ENCODE results near the gene SRF. TPM values are rescaled to one million over a fixed set of nuclear protein-coding genes. Genes with fewer than 3 reads are reported as not detected.

Gene SRF
- total RNA-seq, 1 experiment from 2014 or later: 26.5 TPM

DNA sequence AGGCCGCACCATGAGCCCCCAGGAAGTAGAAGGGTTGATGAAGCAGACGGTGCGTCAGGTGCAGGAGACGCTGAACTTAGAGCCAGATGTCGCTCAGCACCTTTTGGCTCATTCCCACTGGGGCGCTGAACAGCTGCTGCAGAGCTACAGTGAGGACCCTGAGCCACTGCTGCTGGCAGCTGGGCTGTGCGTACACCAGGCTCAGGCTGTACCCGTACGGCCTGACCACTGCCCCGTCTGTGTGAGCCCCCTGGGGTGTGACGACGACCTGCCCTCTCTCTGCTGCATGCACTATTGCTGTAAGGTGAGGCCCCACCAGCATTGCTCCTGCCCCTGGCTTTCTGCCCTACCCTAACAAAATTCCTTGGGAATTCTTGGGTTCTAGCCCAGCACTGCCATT lies 45.1 kb downstream of the SRF start:
- no peak for DNase-seq (ENCODE audit: low read depth)

DNA sequence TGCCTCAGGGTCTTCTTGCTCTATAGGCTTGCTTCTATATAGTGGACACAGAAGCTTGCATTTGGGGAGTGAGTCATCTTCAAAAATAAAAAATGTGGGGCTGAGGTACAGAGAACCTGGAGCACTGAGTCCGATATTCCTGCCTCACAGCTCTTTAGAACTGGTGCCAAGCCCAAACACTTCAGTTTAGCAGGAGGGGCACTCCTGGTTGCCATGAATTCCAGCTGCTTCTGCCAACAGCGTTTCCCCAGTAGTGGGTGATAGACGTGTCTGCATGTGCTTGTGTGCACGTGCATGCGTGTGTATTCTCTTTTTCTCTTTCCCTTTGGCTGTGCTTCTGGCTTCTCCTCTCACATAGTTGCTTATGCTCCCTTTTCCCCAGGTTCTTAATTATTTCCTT lies 46.3 kb downstream of the SRF start:
- DNase-seq (ENCODE audit: low read depth): no peak

DNA sequence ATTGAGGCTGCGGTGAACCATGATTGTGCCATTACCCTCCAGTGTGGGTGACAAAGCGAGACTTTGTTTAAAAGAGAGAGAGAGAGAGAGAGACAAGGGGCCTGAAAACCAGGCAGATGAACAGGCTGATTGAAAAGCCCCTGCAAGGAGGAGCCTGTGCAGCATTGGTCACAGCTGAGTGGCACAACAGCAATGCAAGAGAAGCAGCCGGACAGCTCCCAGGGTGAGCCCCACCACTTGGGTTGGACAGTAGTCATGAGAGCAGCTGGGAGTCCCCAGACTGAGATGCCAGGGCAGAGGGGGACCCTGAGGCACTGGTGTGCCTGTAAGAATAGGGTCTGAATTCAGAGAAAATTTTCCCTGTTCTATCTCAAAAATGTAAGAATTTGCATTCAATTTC lies 48.0 kb downstream of the SRF start:
- no peak for DNase-seq (ENCODE audit: low read depth)

DNA sequence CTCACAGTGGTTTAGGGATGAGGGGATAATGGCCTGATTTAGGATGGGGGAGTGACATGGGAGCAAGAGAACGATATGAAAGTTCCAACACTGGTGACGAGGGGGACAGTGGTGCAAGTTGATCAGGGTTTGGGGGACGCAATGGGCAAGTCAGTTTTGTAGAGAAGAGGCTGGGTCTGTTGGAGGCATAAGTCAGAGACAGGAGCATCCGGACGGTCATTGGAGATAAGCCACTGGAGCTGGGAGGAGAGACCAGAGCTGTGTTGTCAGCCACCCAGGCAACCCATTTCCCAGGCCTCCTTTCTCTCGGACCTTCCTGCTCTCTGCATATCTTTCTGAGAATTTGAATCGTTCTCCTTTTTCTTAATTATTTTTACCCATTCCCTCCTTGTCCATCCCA lies 48.7 kb downstream of the SRF start:
- no peak for DNase-seq (ENCODE audit: low read depth)

DNA sequence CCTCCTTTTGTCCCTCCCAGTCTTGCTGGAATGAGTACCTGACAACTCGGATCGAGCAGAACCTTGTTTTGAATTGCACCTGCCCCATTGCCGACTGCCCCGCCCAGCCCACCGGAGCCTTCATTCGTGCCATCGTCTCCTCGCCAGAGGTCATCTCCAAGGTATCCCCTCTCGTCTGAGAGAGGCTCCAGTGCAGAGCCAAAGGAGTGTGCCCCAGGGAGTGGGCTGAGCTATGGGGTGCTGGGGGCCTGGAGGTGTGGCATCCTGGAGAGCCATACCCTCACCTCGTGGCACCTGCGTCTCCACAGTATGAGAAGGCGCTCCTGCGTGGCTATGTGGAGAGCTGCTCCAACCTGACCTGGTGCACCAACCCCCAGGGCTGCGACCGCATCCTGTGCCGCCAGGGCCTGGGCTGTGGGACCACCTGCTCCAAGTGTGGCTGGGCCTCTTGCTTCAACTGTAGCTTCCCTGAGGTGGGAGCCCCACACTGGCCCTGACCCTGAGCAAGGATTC lies 49.4 kb downstream of the SRF start:
- DNase-seq (ENCODE audit: low read depth): no peak

DNA sequence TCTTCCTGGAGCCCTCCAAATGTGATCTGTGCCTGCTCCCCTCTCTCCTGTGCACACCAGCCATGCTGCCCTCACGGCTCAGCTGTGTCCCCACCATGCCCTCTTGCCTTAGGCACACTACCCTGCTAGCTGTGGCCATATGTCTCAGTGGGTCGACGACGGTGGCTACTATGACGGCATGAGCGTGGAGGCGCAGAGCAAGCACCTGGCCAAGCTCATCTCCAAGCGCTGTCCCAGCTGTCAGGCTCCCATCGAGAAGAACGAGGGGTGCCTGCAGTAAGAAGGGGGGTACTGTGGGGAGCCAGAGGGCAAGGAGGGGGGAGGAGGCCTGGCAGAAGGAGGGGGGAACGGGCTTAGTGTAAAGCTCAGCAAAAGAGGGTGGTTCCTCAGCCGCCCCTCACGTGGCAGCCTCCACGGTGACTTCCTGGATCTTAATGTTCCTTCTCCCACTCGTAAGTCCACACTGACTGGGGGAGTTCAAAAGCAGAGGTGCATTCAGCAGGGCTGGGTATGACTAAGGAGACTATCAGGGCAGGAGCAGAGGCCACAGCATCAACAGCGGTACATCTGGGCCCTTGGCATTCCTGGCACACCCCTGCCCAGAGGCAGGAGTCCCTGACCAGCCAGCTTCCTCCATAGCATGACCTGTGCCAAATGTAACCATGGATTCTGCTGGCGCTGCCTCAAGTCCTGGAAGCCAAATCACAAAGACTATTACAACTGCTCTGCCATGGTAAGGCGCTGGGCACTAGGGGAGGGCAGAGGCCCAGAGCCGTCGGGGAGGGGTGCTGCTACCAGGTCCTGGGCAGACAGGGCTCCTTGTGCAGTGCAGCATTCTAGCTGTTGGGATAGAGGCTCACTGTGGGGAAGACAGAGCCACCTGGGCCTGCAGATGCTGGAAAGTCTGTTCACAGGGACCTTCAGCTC lies 50.2 kb downstream of the SRF start:
- peak; percentile 50 for DNase-seq (ENCODE audit: low read depth)

DNA sequence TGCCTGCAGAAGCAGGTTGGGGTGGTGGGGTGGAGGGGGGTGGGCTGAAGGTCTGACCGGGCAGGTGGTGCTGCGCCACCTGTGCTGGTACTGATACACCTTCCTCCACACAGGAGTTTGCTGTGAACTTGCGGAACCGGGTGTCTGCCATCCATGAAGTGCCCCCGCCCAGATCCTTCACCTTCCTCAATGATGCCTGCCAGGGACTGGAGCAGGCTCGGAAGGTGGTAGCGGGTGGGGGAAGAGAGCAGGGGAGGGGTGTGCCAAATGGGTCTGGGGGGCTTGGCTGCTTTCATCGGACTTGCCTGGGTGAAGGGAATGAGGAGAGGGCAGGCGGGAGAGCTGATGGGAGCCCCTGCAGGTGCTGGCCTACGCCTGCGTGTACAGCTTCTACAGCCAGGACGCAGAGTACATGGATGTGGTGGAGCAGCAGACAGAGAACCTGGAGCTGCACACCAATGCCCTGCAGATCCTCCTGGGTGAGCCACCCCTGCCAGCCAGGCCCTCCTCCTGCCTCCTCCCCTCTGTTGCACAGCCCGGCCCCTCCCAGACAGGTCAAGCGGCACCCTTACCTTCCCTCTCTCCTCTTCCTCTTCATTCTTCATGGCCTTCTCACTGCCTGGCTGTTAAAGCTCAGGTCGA lies 51.5 kb downstream of the SRF start:
- no peak for DNase-seq (ENCODE audit: low read depth)

DNA sequence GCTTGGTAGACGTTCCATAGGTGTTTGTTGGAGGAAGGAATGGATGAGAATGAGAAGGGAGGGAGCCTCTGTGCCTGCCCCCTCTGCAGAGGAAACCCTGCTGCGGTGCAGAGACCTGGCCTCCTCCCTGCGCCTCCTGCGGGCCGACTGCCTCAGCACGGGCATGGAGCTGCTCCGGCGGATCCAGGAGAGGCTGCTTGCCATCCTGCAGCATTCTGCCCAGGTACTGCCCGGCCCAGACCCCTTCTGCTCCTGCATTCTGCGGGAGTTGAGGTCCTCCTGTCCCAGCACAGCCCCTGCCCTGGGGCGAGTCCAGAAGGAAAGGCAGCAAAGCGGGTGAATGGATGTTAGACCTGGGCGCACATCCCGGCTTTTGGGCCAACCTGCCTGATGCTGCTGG lies 52.1 kb downstream of the SRF start:
- DNase-seq (ENCODE audit: low read depth): no peak

DNA sequence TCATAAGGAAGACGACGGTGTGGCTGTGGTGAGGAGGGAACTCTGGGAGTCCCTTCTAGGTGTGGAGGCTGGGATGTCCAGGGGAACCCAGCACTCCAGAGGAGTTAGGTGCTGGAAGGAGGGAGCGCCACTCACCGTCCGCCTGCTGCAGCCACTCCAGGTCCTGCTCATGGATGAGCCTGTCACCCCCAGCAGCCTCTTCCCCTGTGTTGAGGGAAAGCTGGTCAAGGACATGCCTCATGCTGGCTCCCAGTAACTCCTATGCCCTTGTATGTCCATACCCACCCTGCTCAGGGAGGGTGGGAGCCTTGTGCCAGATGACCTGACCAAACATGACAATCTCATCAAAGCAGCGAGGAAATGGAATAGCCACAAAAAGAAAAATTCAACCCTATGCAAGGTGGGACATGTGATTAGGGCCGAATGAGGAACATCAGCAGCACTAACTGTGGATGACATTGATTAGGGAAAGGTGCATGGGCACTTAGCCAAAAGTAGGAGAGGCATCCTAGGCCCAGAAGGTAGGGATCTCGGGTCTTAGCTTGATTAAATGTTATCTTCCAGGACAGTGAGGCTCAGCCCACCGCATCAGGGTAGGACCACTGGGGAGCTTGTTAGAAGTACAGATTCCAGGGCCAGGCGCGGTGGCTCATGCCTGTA lies 55.3 kb downstream of the SRF start:
- DNase-seq (ENCODE audit: low read depth): no peak

DNA sequence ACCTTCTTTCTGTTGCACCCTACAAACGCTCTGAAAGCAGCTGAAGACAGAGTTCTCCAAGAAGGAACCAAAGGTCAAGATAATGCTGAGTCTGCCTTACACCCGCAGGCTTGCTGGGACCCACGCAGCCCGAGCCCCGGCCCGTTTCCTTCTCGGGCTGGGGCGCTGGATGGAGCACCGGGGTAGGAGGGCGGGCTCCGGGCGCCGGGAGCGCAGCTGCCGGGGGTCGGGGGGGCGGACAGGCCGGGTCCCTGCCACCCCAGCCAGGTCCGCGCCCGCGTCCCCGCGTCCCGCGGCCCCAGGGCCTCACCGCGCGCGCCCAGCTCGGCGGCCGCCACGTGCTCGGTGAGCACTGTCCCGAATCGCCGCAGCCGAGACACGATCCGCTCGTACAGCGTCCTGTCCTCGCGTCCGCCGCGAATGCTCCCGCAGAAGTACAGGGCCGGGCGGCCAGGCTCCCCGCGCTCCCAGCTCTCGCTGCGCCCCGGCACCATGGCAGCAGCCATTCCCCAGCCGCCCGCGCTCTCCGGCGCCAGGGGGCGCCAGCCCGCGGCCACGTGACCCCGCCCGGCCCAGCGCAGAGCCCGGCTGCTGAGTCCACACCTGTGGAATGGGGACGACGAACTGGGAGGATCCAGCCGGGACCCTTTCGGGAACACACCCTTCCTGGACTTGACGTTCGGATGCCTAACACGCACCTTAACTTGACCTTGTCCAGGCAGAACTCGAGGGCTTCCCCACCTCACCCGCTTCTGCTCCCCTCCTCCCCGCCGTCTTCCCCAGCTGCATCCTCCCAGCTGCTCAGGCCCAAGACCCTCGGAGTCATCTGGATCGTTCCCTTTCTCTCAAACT lies 58.1 kb downstream of the SRF start, which contains the start of gene DNPH1:
Gene DNPH1 (minus strand): TSS at position 531 of the 852 bp plus-strand sequence. CDS start 25 bp downstream, at position 506.
- peak; percentile 62 for DNase-seq (ENCODE audit: low read depth)

DNA sequence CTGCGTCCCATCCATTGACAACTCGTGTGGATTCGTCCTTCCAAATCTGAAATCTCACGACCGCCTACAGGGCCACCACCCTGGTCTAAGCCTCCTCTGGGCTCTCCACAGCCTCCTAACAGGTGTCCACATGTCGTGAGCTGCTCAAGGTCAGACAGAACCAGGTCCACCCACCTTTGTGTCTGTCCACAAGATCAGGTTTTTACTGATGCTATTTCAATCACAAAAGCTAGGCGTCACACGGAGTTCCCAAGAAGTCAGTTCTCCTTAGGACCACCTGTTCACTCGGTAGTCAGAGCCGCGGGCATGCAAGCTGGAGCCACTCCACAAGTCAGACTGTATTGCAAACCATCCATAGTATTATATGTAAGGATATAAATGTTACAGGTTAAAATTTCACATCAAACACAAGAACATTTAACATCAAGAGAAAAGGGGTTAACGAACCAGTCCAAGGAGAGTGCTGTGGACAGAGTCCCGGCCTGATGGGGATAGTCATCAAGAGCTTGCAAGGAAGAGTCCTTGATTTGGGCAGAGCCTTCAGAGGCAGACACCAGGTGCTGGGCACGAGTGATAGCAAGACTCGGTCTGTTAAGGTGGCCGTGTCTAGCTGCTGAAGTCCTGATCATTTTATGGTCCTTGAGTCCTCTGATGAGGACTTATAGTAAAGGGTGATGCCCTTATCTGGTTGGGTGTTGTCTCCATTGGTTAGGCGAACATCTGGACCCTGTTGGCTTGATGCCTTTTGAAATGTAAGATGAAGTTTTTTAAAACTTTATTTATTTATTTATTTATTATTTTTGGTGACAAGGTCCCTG lies 58.9 kb downstream of the SRF start:
- DNase-seq (ENCODE audit: low read depth): no peak

DNA sequence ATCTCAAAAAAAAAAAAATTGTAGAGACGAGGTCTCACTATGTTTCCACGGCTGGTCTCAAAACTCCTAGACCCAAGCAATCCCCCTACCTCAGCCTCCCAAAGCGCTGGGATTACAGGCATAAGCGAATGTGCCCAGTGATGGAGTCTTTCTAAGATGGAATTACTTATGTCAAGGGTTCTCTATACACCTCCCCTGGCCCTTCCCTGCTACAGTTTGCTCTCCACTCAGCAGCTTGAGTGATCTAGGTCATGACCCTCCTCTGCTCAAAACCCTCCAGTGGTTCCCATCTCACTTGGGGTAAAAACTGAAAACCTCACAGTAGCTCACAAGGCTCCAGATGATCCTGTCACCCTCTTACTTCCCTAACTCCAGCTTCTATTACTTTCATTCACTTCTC lies 60.0 kb downstream of the SRF start:
- DNase-seq (ENCODE audit: low read depth): no peak

Other genes with a start within 250 kb of the SRF start
- gene CNPY3, start 241.8 kb upstream of the SRF start, total RNA-seq (2014; rRNA removed; shearing (Covaris generic)): 58.0 and 78.3 TPM in 2 replicates
- 0.54 TPM in 1 of 2 replicates, not detected in the other for gene GNMT, start 210.5 kb upstream of the SRF start, total RNA-seq (2014; rRNA removed; shearing (Covaris generic))
- gene PEX6, start 192.1 kb upstream of the SRF start, total RNA-seq (2014; rRNA removed; shearing (Covaris generic)): 13.8 and 14.2 TPM in 2 replicates
- 66.6 and 94.2 TPM in 2 replicates for gene PPP2R5D, start 186.7 kb upstream of the SRF start, total RNA-seq (2014; rRNA removed; shearing (Covaris generic))
- 172 and 224 TPM in 2 replicates for gene MEA1, start 157.3 kb upstream of the SRF start, total RNA-seq (2014; rRNA removed; shearing (Covaris generic))
- gene KLHDC3, start 157.0 kb upstream of the SRF start, total RNA-seq (2014; rRNA removed; shearing (Covaris generic)): 101 and 118 TPM in 2 replicates
- gene RRP36, start 149.6 kb upstream of the SRF start, total RNA-seq (2014; rRNA removed; shearing (Covaris generic)): 153 and 195 TPM in 2 replicates
- 8.3 and 17.7 TPM in 2 replicates for gene CUL7, start 117.4 kb upstream of the SRF start, total RNA-seq (2014; rRNA removed; shearing (Covaris generic))
- gene MRPL2, start 111.8 kb upstream of the SRF start, total RNA-seq (2014; rRNA removed; shearing (Covaris generic)): 43.4 and 55.4 TPM in 2 replicates
- gene KLC4, start 111.6 kb upstream of the SRF start, total RNA-seq (2014; rRNA removed; shearing (Covaris generic)): 14.7 and 21.1 TPM in 2 replicates
- gene PTK7, start 95.0 kb upstream of the SRF start, total RNA-seq (2014; rRNA removed; shearing (Covaris generic)): 76.3 and 162 TPM in 2 replicates
- 14.1 and 21.9 TPM in 2 replicates for gene CUL9, start 10.9 kb downstream of the SRF start, total RNA-seq (2014; rRNA removed; shearing (Covaris generic))
- gene DNPH1, start 58.2 kb downstream of the SRF start, total RNA-seq (2014; rRNA removed; shearing (Covaris generic)): 19.3 and 24.3 TPM in 2 replicates
- gene TTBK1, start 72.2 kb downstream of the SRF start, total RNA-seq (2014; rRNA removed; shearing (Covaris generic)): under 0.01 TPM in 1 of 2 replicates, not detected in the other
- not detected in 2 replicates for gene SLC22A7, start 127.0 kb downstream of the SRF start, total RNA-seq (2014; rRNA removed; shearing (Covaris generic))
- not detected in 2 replicates for gene CRIP3, start 137.6 kb downstream of the SRF start, total RNA-seq (2014; rRNA removed; shearing (Covaris generic))
- gene ZNF318, start 198.4 kb downstream of the SRF start, total RNA-seq (2014; rRNA removed; shearing (Covaris generic)): 8.4 and 10.9 TPM in 2 replicates

Measured in M059J (cell line).